Endothelial cell of umbilical vein (primary cell): ENCODE results near the gene GPX1. TPM values are rescaled to one million over a fixed set of nuclear protein-coding genes. Genes with fewer than 3 reads are reported as not detected.

Experiments used
- BruUV-seq: library from RNA; stranded (reverse); fragments of 400-500 nt; replicated peaks from 2 replicates; lab custom pipeline; 2021; lab: Mats Ljungman, UMichigan
- CTCF ChIA-PET: fragments of 300-600, 350-600 bp; sonication (Branson Sonifier 250); formaldehyde crosslinking; loops from one replicate; lab custom pipeline; 2021; ENCODE audit warnings: antibody characterized with exemption, inconsistent platforms; lab: Charles Lee
- POLR2A ChIA-PET: fragments of 300-600, 350-600 bp; sonication (Branson Sonifier 250); formaldehyde crosslinking; loops from one replicate; lab custom pipeline; 2021; ENCODE audit warnings: antibody characterized with exemption, inconsistent platforms; lab: Charles Lee
- DNase-seq: peaks from one replicate; pipeline ENCODE4 v3.0.0-alpha.2; 2011; ENCODE audit warnings: low read depth, low spot score
- FAIRE-seq: peaks from 2 replicates; lab custom pipeline; 2011; peaks lifted over from hg19 to GRCh38; lab: Jason Lieb, UNC
- H2AFZ ChIP-seq: 2 replicates; pipeline ENCODE4 v1.6.0; 2012; ENCODE audit warnings: low read depth, low read length, control low read depth, inconsistent platforms
- H3K27ac ChIP-seq: 2 replicates; pipeline ENCODE4 v1.5.1; 2011; ENCODE audit warnings: low read depth, mild to moderate bottlenecking, control low read depth, low read length, moderate library complexity; ENCODE audit not compliant: insufficient read depth
- H3K27me3 ChIP-seq, 2 experiments: 2 replicates each; pipeline versions ENCODE4 v1.6.0 to v1.6.1; 2011; ENCODE audit warnings: low read length in 2 of 2, mixed read lengths in 1 of 2; ENCODE audit not compliant: control insufficient read depth in 2 of 2, insufficient read depth in 2 of 2
- H3K36me3 ChIP-seq, 2 experiments: 2 replicates in 1 of 2; 3 replicates in 1 of 2; pipeline ENCODE4 v1.5.1; 2011; ENCODE audit warnings: low read length in 2 of 2, mild to moderate bottlenecking in 1 of 2, moderate library complexity in 1 of 2; ENCODE audit not compliant: control insufficient read depth in 2 of 2, insufficient read depth in 2 of 2; ENCODE audit errors: extremely low read depth in 1 of 2
- H3K4me1 ChIP-seq: 3 replicates; pipeline ENCODE4 v1.5.1; 2011; ENCODE audit warnings: mild to moderate bottlenecking, low read length; ENCODE audit not compliant: control insufficient read depth, insufficient read depth; ENCODE audit errors: extremely low read depth
- H3K4me2 ChIP-seq: 2 replicates; pipeline ENCODE4 v1.6.1; 2011; ENCODE audit warnings: low read length, control low read depth, mixed read lengths; ENCODE audit not compliant: insufficient read depth
- H3K4me3 ChIP-seq, 3 experiments: fragments of 200-600 bp in 1 of 3; sonication (generic), shearing (Covaris generic) in 1 of 3; replicated peaks in 1 of 3; 2 replicates each; pipeline ENCODE4 v1.5.1; 2011 to 2016; ENCODE audit warnings: control low read depth in 3 of 3, low read length in 3 of 3, mild to moderate bottlenecking in 2 of 3, inconsistent platforms in 1 of 3, low read depth in 1 of 3, moderate library complexity in 1 of 3; ENCODE audit not compliant: insufficient read depth in 1 of 3
- H3K79me2 ChIP-seq: 2 replicates; pipeline ENCODE4 v1.6.0; 2012; ENCODE audit warnings: low read length, inconsistent platforms; ENCODE audit not compliant: control insufficient read depth, insufficient read depth
- H3K9ac ChIP-seq: replicated peaks from 2 replicates; pipeline ENCODE3; 2011; ENCODE audit warnings: low read length, control low read depth; ENCODE audit not compliant: insufficient read depth; ENCODE audit errors: extremely low read depth
- H3K9me1 ChIP-seq: replicated peaks from 3 replicates; pipeline ENCODE4 v1.6.0; 2011; ENCODE audit warnings: mild to moderate bottlenecking, low read length; ENCODE audit not compliant: control insufficient read depth, insufficient read depth; ENCODE audit errors: extremely low read depth
- H3K9me3 ChIP-seq: replicated peaks from 2 replicates; pipeline ENCODE4 v1.5.1; 2012; ENCODE audit warnings: low read length, inconsistent platforms; ENCODE audit not compliant: control insufficient read depth, insufficient read depth
- H4K20me1 ChIP-seq: replicated peaks from 2 replicates; pipeline ENCODE3; 2011; ENCODE audit warnings: mild to moderate bottlenecking, low read length; ENCODE audit not compliant: control insufficient read depth, insufficient read depth; ENCODE audit errors: extremely low read depth
- CTCF ChIP-seq, 2 donors: IDR thresholded peaks; 1 replicate in 1 of 2; 2 replicates in 1 of 2; pipeline ENCODE4 v1.5.1; 2011; ENCODE audit warnings: low read length in 2 of 2, mild to moderate bottlenecking in 2 of 2, moderate library complexity in 2 of 2, control low read depth in 1 of 2, inconsistent platforms in 1 of 2, low read depth in 1 of 2; ENCODE audit not compliant: insufficient read depth in 1 of 2; ENCODE audit errors: extremely low read depth in 1 of 2
- EZH2 ChIP-seq: IDR thresholded peaks from 2 replicates; pipeline ENCODE4 v1.6.1; 2012; ENCODE audit warnings: borderline replicate concordance, low read depth, mild to moderate bottlenecking, moderate library complexity, low read length, inconsistent platforms; ENCODE audit not compliant: severe bottlenecking
- GATA2 ChIP-seq: IDR thresholded peaks from 2 replicates; pipeline ENCODE4 v1.7.0; 2011; ENCODE audit warnings: low read depth, mild to moderate bottlenecking, moderate library complexity, mixed read lengths, low read length; ENCODE audit not compliant: insufficient read length, insufficient read depth
- JUN ChIP-seq: IDR thresholded peaks from 2 replicates; pipeline ENCODE4 v1.6.1; 2011; ENCODE audit warnings: borderline replicate concordance, low read depth; ENCODE audit not compliant: insufficient read length, insufficient read depth
- MYC ChIP-seq: IDR thresholded peaks from one replicate; pipeline ENCODE4 v1.6.1; 2011; ENCODE audit warnings: mild to moderate bottlenecking, low read depth, low read length
- POLR2A ChIP-seq: IDR thresholded peaks from 2 replicates; pipeline ENCODE4 v1.6.1; 2012; ENCODE audit warnings: low read depth, mild to moderate bottlenecking, control low read depth, low read length
- dilution Hi-C: fragments of 300-500 bp; cut with MboI; formaldehyde crosslinking; loops from one replicate; pipeline ENCODE4 v1.15.0; 2019; ENCODE audit warnings: low sequenced_read_pairs; ENCODE audit not compliant: extremely low pct_ligation_motif_present
- intact Hi-C: fragments of 100-400 bp; cut with micrococcal nuclease; formaldehyde crosslinking; loops from one replicate; pipeline ENCODE4 v1.10.0; 2022
- polyA plus RNA-seq, 4 experiments: library from polyadenylated mRNA; depleted of rRNA in 3 of 4; stranded (reverse) in 3 of 4; unstranded in 1 of 4; fragments of >200 nt; gene quantifications; 2 replicates each; pipeline versions ENCODE4 v1.2.1 to v1.2.3, GENCODE V29; 2011 to 2012; ENCODE audit warnings: missing spikeins in 1 of 4
- total RNA-seq: library from RNA; stranded (reverse); gene quantifications from 2 replicates; pipeline ENCODE4 v1.2.3, GENCODE V29; 2021
- TF ChIP-seq, protein P1 (sequence below): IDR thresholded peaks from 2 replicates; pipeline ENCODE4 v1.6.1; 2011; ENCODE audit not compliant: insufficient read depth, insufficient read length

The GPX1 gene
- total and polyA plus RNA-seq, 2 donors (not counting 3 experiments of a cell fraction or from before 2014, with no cell fraction given) = 461 to 1,348 TPM

DNA sequence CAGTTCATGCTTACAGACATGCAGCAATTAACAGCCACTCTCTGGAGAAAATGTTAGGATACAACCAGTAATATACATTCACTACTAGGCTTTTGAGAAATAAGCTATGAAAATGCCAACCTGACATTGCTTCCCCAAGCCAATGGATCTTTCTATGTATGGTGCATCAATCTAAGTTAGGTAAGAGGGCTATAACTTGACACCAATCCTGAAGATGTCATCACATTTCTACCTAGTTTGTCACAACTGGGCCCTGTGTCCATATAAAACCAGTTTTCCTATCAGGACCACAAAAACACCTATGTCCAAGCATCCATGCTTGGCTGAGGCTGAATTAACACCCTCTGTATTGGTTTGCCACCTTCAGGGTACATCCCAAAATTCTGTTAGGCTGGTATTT is 13.8 kb upstream of the GPX1 start:
- peaks cover 11% of the 10 kb centered on the region for H4K20me1 ChIP-seq
- no peaks in the 10 kb centered on the region for H3K9me3 ChIP-seq
- BruUV-seq = no TSS peak
- H3K4me3 ChIP-seq = no peak overlapping the region
- no peak overlapping the region for H3K4me2 ChIP-seq
- FAIRE-seq (no peak), DNase-seq (no peak)
- H3K9me1 ChIP-seq = no peaks in the 10 kb centered on the region
- H3K79me2 ChIP-seq = peaks cover 91% of the 10 kb centered on the region
- TF ChIP-seq EZH2 (no peak), MYC (no peak), JUN (no peak), GATA2 (no peak), CTCF (IDR thresholded peaks at IDR 0.05; ENCODE audit: extremely low read depth in 1 of 2, insufficient read depth in 1 of 2, low read depth in 1 of 2, low read length in 2 of 2) (no peak), POLR2A (no peak)
- TF ChIP-seq, protein P1, sequence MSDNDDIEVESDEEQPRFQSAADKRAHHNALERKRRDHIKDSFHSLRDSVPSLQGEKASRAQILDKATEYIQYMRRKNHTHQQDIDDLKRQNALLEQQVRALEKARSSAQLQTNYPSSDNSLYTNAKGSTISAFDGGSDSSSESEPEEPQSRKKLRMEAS = no peak
- dilution Hi-C loops = no loop called here
- no peak overlapping the region for H2AFZ ChIP-seq
- peaks cover 26 to 30% of the 10 kb centered on the region in 2 experiments for H3K36me3 ChIP-seq
- ChIA-PET CTCF (no interaction called here), POLR2A (no interaction called here)
- H3K4me1 ChIP-seq = no peaks in the 10 kb centered on the region
- no peak overlapping the region for H3K9ac ChIP-seq
- no peak overlapping the region for H3K27ac ChIP-seq
- H3K27me3 ChIP-seq = no peaks in the 10 kb centered on the region
- intact Hi-C loops = no loop called here
